GM23338 (cell line): ENCODE data around the gene SLC32A1. TPM values are rescaled to one million over a fixed set of nuclear protein-coding genes. Genes with fewer than 3 reads are reported as not detected.

ENCODE experiments used
- ATAC-seq: fragments of 200-7000 bp; cut with Tn5 transposase; 3 replicates; pipeline ENCODE4 v1.9.1; 2020
- DNase-seq: peaks from one replicate; pipeline ENCODE4 v3.0.0-alpha.2; 2015; ENCODE audit warnings: low spot score
- H2AFZ ChIP-seq: fragments of 200-600 bp; sonication (generic); 2 replicates; pipeline ENCODE4 v1.8.0; 2016; ENCODE audit warnings: antibody characterized with exemption, mild to moderate bottlenecking, moderate library complexity
- H3F3A ChIP-seq: fragments of 200-600 bp; sonication (generic); replicated peaks from 2 replicates; pipeline ENCODE4 v1.8.0; 2017; ENCODE audit warnings: antibody characterized with exemption, mixed run types, low read depth
- H3K27ac ChIP-seq: fragments of 200-600 bp; sonication (generic); 2 replicates; pipeline ENCODE4 v1.6.1; 2016; ENCODE audit warnings: low read depth
- H3K27me3 ChIP-seq: fragments of 200-600 bp; sonication (generic); 2 replicates; pipeline ENCODE4 v1.8.0; 2016; ENCODE audit warnings: mild to moderate bottlenecking, mixed run types, moderate library complexity; ENCODE audit not compliant: insufficient read depth
- H3K36me3 ChIP-seq: fragments of 200-600 bp; sonication (generic); 2 replicates; pipeline ENCODE4 v1.8.0; 2016; ENCODE audit warnings: mild to moderate bottlenecking; ENCODE audit not compliant: insufficient read depth
- H3K4me1 ChIP-seq: fragments of 200-600 bp; sonication (generic); 2 replicates; pipeline ENCODE4 v1.8.0; 2016; ENCODE audit warnings: mild to moderate bottlenecking, moderate library complexity; ENCODE audit not compliant: insufficient read depth
- H3K4me2 ChIP-seq: fragments of 200-600 bp; sonication (generic); 2 replicates; pipeline ENCODE4 v1.7.1; 2017; ENCODE audit warnings: mixed run types
- H3K4me3 ChIP-seq: fragments of 200-600 bp; sonication (generic); 2 replicates; pipeline ENCODE4 v1.6.1; 2016; ENCODE audit warnings: mixed run types
- H3K79me2 ChIP-seq: fragments of 200-600 bp; sonication (generic); replicated peaks from 2 replicates; pipeline ENCODE4 v1.8.0; 2017; ENCODE audit warnings: mild to moderate bottlenecking; ENCODE audit not compliant: insufficient read depth
- H3K9me2 ChIP-seq: fragments of 200-600 bp; sonication (generic); 2 replicates; pipeline ENCODE4 v1.8.0; 2017; ENCODE audit not compliant: insufficient read depth
- H4K20me1 ChIP-seq: fragments of 200-600 bp; sonication (generic); replicated peaks from 2 replicates; pipeline ENCODE4 v1.8.0; 2017; ENCODE audit warnings: mild to moderate bottlenecking; ENCODE audit not compliant: insufficient read depth
- H3K27ac Mint-ChIP-seq: 2 replicates; pipeline ENCODE4 v1.8.0; 2020; ENCODE audit warnings: inconsistent platforms, mild to moderate bottlenecking, moderate library complexity, mixed read lengths
- H3K27me3 Mint-ChIP-seq: 3 replicates; pipeline ENCODE4 v1.8.0; 2022; ENCODE audit warnings: low read depth, mild to moderate bottlenecking, moderate library complexity, mixed read lengths, inconsistent platforms; ENCODE audit not compliant: insufficient read depth, poor library complexity
- H3K36me3 Mint-ChIP-seq: 3 replicates; pipeline ENCODE4 v1.8.0; 2021; ENCODE audit warnings: low read depth, mild to moderate bottlenecking, inconsistent platforms, moderate library complexity, mixed read lengths
- H3K4me1 Mint-ChIP-seq: 3 replicates; pipeline ENCODE4 v1.8.0; 2020; ENCODE audit warnings: mild to moderate bottlenecking, inconsistent platforms, mixed read lengths
- H3K4me3 Mint-ChIP-seq: 3 replicates; pipeline ENCODE4 v1.8.0; 2021; ENCODE audit warnings: moderate library complexity, mild to moderate bottlenecking, inconsistent platforms, mixed read lengths
- H3K9me3 Mint-ChIP-seq: 3 replicates; pipeline ENCODE4 v1.8.0; 2020; ENCODE audit warnings: moderate library complexity, mild to moderate bottlenecking, inconsistent platforms, mixed read lengths
- CREB1 ChIP-seq: fragments of 250-450 bp; sonication (Bioruptor Pico); IDR thresholded peaks from 2 replicates; pipeline ENCODE4 v1.5.0; 2020; ENCODE audit warnings: low read depth, mild to moderate bottlenecking, moderate library complexity
- EZH2 ChIP-seq: fragments of 200-600 bp; sonication (generic); IDR thresholded peaks from one replicate; pipeline ENCODE4 v1.8.0; 2017; ENCODE audit warnings: antibody characterized with exemption, mild to moderate bottlenecking, low read depth; ENCODE audit not compliant: unreplicated experiment
- EZH2phosphoT487 ChIP-seq: fragments of 200-600 bp; sonication (generic); IDR thresholded peaks from one replicate; pipeline ENCODE4 v1.8.1; 2018; ENCODE audit warnings: antibody characterized with exemption; ENCODE audit not compliant: unreplicated experiment
- JUNB ChIP-seq: IDR thresholded peaks from one replicate; pipeline ENCODE4 v1.6.1; 2016; ENCODE audit warnings: antibody characterized with exemption; ENCODE audit not compliant: unreplicated experiment
- NANOG ChIP-seq: IDR thresholded peaks from 2 replicates; pipeline ENCODE4 v1.6.1; 2016; ENCODE audit warnings: antibody characterized with exemption, borderline replicate concordance
- POLR2AphosphoS5 ChIP-seq: IDR thresholded peaks from 2 replicates; pipeline ENCODE4 v1.6.1; 2016; ENCODE audit warnings: antibody characterized with exemption, low read depth
- STAT1 ChIP-seq: IDR thresholded peaks from one replicate; pipeline ENCODE4 v1.6.1; 2016; ENCODE audit warnings: antibody characterized with exemption; ENCODE audit not compliant: unreplicated experiment
- ZNF114 ChIP-seq: fragments of 250-450 bp; sonication (Bioruptor Pico); IDR thresholded peaks from 2 replicates; pipeline ENCODE4 v1.5.0; 2020; ENCODE audit warnings: mild to moderate bottlenecking, moderate library complexity
- ZNF331 ChIP-seq: fragments of 250-450 bp; sonication (Bioruptor Pico); IDR thresholded peaks from 2 replicates; pipeline ENCODE4 v1.5.0; 2020; ENCODE audit warnings: low read depth, mild to moderate bottlenecking, moderate library complexity
- polyA plus RNA-seq: library from polyadenylated mRNA; unstranded; fragments of >200 nt; fragmentation: Nextera tagmentation; extraction: Ambion mirVana; gene quantifications from 2 replicates; pipeline ENCODE4 v1.2.1, GENCODE V29; 2016
- total RNA-seq: library from RNA; depleted of rRNA; stranded (reverse); fragments of >200 nt; shearing (Covaris generic); gene quantifications from 2 replicates; pipeline ENCODE4 v1.2.3, GENCODE V29; 2014
- TF ChIP-seq, protein P1 (sequence below): fragments of 250-450 bp; sonication (Bioruptor Pico); IDR thresholded peaks from 2 replicates; pipeline ENCODE4 v1.5.0; 2020; ENCODE audit warnings: mild to moderate bottlenecking, moderate library complexity
- TF ChIP-seq, protein P2 (sequence below), 2 experiments: fragments of 200-600 bp in 1 of 2; sonication (generic) in 1 of 2; conservative IDR thresholded peaks; 2 replicates each; pipeline versions ENCODE4 v1.5.1 to v1.6.1; 2016 to 2017; ENCODE audit warnings: antibody characterized with exemption in 2 of 2, low read depth in 2 of 2, mild to moderate bottlenecking in 2 of 2, moderate library complexity in 1 of 2
- TF ChIP-seq, protein P3 (sequence below): IDR thresholded peaks from one replicate; pipeline ENCODE4 v1.6.1; 2018; ENCODE audit warnings: antibody characterized with exemption; ENCODE audit not compliant: unreplicated experiment
- TF ChIP-seq, protein P4 (sequence below): IDR thresholded peaks from 2 replicates; pipeline ENCODE4 v1.6.1; 2016; ENCODE audit warnings: antibody characterized with exemption

The SLC32A1 gene
- total and polyA plus RNA-seq, 2 experiments from 2014 or later: 0.87 TPM; not detected in 1

DNA sequence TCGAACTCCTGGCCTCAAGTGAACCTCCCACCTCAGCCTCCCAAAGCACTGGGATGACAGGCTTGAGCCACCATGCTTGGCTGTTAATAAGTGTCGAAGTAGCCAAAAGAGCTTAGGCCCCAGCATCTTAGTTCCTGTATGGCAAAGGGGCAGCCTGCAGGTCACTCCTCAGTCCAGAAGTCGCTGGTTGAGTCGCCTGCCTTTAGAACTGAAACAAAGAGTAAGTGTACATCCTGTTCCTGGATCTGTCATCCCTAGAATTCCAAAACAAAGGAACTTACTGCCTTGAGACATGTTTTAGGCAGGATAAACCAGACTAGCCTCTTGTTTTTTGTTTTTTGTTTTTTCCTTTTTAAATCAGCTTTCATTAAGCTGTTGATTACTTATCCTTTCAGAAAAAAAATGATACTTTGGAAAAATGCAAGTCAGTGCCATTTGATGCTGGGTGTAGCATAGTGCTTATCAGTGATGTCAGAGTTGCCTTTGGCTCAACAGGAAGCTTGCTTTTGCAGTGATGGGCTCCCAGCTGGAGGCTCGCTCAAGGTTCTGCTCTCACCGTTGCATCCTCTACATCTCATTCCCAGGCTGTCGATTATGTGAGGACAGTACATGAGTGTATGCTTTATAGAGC is 33.0 kb downstream of the SLC32A1 start:
- Mint-ChIP-seq H3K4me3 (no peak overlapping the region), H3K4me1 (no peaks in the 10 kb centered on the region), H3K9me3 (no peaks in the 10 kb centered on the region), H3K27me3 (no peaks in the 10 kb centered on the region), H3K27ac (no peak overlapping the region), H3K36me3 (peaks cover 64% of the 10 kb centered on the region)
- H3K4me3 ChIP-seq: no peak overlapping the region
- H3K36me3 ChIP-seq: peaks cover 59% of the 10 kb centered on the region; the same call in 1 of the 2 replicates
- no peaks in the 10 kb centered on the region for H3K79me2 ChIP-seq
- H3K9me2 ChIP-seq: no peaks in the 10 kb centered on the region
- DNase-seq (no peak), ATAC-seq (no peak)
- H4K20me1 ChIP-seq: no peaks in the 10 kb centered on the region; the same call in none of the 2 replicates
- no peaks in the 10 kb centered on the region for H3K4me1 ChIP-seq
- no peak overlapping the region for H3K4me2 ChIP-seq
- no peak for TF ChIP-seq CREB1 (CRISPR knock-in tag)
- TF ChIP-seq, protein P1, sequence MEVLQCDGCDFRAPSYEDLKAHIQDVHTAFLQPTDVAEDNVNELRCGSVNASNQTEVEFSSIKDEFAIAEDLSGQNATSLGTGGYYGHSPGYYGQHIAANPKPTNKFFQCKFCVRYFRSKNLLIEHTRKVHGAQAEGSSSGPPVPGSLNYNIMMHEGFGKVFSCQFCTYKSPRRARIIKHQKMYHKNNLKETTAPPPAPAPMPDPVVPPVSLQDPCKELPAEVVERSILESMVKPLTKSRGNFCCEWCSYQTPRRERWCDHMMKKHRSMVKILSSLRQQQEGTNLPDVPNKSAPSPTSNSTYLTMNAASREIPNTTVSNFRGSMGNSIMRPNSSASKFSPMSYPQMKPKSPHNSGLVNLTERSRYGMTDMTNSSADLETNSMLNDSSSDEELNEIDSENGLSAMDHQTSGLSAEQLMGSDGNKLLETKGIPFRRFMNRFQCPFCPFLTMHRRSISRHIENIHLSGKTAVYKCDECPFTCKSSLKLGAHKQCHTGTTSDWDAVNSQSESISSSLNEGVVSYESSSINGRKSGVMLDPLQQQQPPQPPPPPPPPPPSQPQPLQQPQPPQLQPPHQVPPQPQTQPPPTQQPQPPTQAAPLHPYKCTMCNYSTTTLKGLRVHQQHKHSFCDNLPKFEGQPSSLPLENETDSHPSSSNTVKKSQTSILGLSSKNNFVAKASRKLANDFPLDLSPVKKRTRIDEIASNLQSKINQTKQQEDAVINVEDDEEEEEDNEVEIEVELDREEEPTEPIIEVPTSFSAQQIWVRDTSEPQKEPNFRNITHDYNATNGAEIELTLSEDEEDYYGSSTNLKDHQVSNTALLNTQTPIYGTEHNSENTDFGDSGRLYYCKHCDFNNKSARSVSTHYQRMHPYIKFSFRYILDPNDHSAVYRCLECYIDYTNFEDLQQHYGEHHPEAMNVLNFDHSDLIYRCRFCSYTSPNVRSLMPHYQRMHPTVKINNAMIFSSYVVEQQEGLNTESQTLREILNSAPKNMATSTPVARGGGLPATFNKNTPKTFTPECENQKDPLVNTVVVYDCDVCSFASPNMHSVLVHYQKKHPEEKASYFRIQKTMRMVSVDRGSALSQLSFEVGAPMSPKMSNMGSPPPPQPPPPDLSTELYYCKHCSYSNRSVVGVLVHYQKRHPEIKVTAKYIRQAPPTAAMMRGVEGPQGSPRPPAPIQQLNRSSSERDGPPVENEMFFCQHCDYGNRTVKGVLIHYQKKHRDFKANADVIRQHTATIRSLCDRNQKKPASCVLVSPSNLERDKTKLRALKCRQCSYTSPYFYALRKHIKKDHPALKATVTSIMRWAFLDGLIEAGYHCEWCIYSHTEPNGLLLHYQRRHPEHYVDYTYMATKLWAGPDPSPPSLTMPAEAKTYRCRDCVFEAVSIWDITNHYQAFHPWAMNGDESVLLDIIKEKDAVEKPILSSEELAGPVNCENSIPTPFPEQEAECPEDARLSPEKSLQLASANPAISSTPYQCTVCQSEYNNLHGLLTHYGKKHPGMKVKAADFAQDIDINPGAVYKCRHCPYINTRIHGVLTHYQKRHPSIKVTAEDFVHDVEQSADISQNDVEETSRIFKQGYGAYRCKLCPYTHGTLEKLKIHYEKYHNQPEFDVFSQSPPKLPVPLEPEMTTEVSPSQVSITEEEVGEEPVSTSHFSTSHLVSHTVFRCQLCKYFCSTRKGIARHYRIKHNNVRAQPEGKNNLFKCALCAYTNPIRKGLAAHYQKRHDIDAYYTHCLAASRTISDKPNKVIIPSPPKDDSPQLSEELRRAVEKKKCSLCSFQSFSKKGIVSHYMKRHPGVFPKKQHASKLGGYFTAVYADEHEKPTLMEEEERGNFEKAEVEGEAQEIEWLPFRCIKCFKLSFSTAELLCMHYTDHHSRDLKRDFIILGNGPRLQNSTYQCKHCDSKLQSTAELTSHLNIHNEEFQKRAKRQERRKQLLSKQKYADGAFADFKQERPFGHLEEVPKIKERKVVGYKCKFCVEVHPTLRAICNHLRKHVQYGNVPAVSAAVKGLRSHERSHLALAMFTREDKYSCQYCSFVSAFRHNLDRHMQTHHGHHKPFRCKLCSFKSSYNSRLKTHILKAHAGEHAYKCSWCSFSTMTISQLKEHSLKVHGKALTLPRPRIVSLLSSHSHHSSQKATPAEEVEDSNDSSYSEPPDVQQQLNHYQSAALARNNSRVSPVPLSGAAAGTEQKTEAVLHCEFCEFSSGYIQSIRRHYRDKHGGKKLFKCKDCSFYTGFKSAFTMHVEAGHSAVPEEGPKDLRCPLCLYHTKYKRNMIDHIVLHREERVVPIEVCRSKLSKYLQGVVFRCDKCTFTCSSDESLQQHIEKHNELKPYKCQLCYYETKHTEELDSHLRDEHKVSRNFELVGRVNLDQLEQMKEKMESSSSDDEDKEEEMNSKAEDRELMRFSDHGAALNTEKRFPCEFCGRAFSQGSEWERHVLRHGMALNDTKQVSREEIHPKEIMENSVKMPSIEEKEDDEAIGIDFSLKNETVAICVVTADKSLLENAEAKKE (CRISPR knock-in tag): no peak
- TF ChIP-seq, protein P2, sequence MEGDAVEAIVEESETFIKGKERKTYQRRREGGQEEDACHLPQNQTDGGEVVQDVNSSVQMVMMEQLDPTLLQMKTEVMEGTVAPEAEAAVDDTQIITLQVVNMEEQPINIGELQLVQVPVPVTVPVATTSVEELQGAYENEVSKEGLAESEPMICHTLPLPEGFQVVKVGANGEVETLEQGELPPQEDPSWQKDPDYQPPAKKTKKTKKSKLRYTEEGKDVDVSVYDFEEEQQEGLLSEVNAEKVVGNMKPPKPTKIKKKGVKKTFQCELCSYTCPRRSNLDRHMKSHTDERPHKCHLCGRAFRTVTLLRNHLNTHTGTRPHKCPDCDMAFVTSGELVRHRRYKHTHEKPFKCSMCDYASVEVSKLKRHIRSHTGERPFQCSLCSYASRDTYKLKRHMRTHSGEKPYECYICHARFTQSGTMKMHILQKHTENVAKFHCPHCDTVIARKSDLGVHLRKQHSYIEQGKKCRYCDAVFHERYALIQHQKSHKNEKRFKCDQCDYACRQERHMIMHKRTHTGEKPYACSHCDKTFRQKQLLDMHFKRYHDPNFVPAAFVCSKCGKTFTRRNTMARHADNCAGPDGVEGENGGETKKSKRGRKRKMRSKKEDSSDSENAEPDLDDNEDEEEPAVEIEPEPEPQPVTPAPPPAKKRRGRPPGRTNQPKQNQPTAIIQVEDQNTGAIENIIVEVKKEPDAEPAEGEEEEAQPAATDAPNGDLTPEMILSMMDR (conservative IDR thresholded peaks at IDR 0.05; ENCODE audit: low read depth in 2 of 2): no peak
- TF ChIP-seq, protein P3, sequence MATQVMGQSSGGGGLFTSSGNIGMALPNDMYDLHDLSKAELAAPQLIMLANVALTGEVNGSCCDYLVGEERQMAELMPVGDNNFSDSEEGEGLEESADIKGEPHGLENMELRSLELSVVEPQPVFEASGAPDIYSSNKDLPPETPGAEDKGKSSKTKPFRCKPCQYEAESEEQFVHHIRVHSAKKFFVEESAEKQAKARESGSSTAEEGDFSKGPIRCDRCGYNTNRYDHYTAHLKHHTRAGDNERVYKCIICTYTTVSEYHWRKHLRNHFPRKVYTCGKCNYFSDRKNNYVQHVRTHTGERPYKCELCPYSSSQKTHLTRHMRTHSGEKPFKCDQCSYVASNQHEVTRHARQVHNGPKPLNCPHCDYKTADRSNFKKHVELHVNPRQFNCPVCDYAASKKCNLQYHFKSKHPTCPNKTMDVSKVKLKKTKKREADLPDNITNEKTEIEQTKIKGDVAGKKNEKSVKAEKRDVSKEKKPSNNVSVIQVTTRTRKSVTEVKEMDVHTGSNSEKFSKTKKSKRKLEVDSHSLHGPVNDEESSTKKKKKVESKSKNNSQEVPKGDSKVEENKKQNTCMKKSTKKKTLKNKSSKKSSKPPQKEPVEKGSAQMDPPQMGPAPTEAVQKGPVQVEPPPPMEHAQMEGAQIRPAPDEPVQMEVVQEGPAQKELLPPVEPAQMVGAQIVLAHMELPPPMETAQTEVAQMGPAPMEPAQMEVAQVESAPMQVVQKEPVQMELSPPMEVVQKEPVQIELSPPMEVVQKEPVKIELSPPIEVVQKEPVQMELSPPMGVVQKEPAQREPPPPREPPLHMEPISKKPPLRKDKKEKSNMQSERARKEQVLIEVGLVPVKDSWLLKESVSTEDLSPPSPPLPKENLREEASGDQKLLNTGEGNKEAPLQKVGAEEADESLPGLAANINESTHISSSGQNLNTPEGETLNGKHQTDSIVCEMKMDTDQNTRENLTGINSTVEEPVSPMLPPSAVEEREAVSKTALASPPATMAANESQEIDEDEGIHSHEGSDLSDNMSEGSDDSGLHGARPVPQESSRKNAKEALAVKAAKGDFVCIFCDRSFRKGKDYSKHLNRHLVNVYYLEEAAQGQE: no peak
- TF ChIP-seq, protein P4, sequence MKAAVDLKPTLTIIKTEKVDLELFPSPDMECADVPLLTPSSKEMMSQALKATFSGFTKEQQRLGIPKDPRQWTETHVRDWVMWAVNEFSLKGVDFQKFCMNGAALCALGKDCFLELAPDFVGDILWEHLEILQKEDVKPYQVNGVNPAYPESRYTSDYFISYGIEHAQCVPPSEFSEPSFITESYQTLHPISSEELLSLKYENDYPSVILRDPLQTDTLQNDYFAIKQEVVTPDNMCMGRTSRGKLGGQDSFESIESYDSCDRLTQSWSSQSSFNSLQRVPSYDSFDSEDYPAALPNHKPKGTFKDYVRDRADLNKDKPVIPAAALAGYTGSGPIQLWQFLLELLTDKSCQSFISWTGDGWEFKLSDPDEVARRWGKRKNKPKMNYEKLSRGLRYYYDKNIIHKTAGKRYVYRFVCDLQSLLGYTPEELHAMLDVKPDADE: no peak
- TF ChIP-seq EZH2phosphoT487: no peak
- no peak for TF ChIP-seq POLR2AphosphoS5
- TF ChIP-seq ZNF331 (CRISPR knock-in tag): no peak
- no peak for TF ChIP-seq EZH2
- no peak for TF ChIP-seq JUNB
- TF ChIP-seq ZNF114: no peak
- no peak for TF ChIP-seq STAT1
- no peak for TF ChIP-seq NANOG
- H3F3A ChIP-seq: no peaks in the 10 kb centered on the region
- no peak overlapping the region; the same call in 1 of the 2 replicates for H3K27ac ChIP-seq
- H3K27me3 ChIP-seq: no peaks in the 10 kb centered on the region
- no peak overlapping the region for H2AFZ ChIP-seq
